GM23248 (cell line): Measurements from ENCODE around the gene SNX9.

Experiments
- EZH2 ChIP-seq: fragments of 200-600 bp; sonication (generic); IDR thresholded peaks from 2 replicates; pipeline ENCODE4 v1.6.1; 2018; ENCODE audit warnings: antibody characterized with exemption, mild to moderate bottlenecking; ENCODE audit not compliant: insufficient read depth, poor library complexity, severe bottlenecking
- EZH2phosphoT487 ChIP-seq: fragments of 200-600 bp; sonication (generic); IDR thresholded peaks from 2 replicates; pipeline ENCODE4 v1.6.1; 2018; ENCODE audit warnings: antibody characterized with exemption, moderate library complexity, mild to moderate bottlenecking, low read depth; ENCODE audit not compliant: insufficient read depth

- TF ChIP-seq EZH2phosphoT487 (no peak), EZH2 (no peak)
These were observed 44.3 kb upstream of the SNX9 start for GRCh38 chr6:157778719-157779118.
